Astrocyte of the cerebellum (primary cell): ENCODE results near the gene LPGAT1.
"Not testable (repeated sequence)": the region's sequence is repeated elsewhere in the genome, so short reads cannot be mapped to it uniquely, and the experiment has no call there.

Experiments
- DNase-seq: peaks from one replicate; pipeline ENCODE4 v3.0.0-alpha.2; 2011; ENCODE audit warnings: low read depth
- H3K4me3 ChIP-seq: 2 replicates; pipeline ENCODE4 v1.5.1; 2011; ENCODE audit warnings: mild to moderate bottlenecking, low read depth, low read length, moderate library complexity
- CTCF ChIP-seq: IDR thresholded peaks from 2 replicates; pipeline ENCODE4 v1.5.1; 2012; ENCODE audit warnings: low read length, low read depth, moderate library complexity, mild to moderate bottlenecking; ENCODE audit errors: missing control alignments
- in situ Hi-C: cut with HindIII; loops from 2 replicates; pipeline ENCODE4 v1.10.0; 2017; ENCODE audit warnings: low sequenced_read_pairs

The LPGAT1 gene

GRCh38 chr1:211697356-211697755 is 133.2 kb downstream of the LPGAT1 start:
- in situ Hi-C loops: no loop called here
- DNase-seq: no peak
- H3K4me3 ChIP-seq: no peak overlapping the region
- TF ChIP-seq CTCF: no peak

GRCh38 chr1:211695135-211695816 is 135.3 kb downstream of the LPGAT1 start:
- in situ Hi-C loops: no loop called here
- H3K4me3 ChIP-seq: no peak overlapping the region
- no peak for DNase-seq
- no peak for TF ChIP-seq CTCF

- in situ Hi-C loops, DNase-seq, H3K4me3 ChIP-seq: not testable (repeated sequence)
Observed at GRCh38 chr1:211693911-211694310, 136.7 kb downstream of the LPGAT1 start.
